GM19239 (cell line): Measurements from ENCODE around the gene PRDX5.
"Not testable (repeated sequence)": the region's sequence is repeated elsewhere in the genome, so short reads cannot be mapped to it uniquely, and the experiment has no call there.

Source experiments
- DNase-seq: peaks from one replicate; pipeline ENCODE4 v3.0.0; 2011; ENCODE audit warnings: low spot score; ENCODE audit not compliant: insufficient read length
- FAIRE-seq: peaks from 2 replicates; lab custom pipeline; 2011; peaks lifted over from hg19 to GRCh38; lab: Jason Lieb, UNC

Gene PRDX5

DNA sequence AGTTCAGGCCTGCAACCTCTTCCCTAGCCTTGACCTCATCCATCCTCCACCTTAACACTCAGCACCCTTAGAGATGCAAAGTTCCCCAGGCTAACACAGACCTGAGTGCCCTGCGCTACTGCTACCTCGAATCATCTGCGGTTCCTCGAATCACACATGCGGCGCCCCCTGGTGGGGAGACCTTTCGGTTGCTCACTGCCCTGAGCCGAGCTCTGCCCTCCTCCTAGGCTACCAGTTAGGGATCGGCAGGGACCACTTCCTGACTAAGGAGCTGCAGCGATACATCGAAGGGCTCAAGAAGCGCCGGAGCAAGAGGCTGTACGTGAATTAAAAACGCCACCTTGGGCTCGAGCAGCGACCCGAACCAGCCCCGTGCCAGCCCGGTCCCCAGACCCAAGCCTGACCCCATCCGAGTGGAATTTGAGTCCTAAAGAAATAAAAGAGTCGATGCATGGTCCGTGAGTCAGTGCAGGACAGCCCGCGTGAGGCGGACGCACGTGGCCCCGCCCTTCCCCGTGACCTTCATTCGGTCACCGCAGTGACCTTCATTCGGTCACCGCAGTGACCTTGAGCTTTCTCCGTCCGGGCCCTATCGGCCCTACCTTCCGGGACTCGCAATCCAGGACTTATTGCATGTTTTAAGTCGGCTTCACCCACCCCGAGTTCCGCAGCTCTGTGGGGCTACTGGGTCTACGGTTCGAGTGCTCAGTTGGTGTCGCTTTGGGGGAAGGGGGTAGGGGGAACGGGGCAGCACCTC lies 13.4 kb upstream of the PRDX5 start:
- FAIRE-seq (no peak), DNase-seq (peak; percentile 93)

DNA sequence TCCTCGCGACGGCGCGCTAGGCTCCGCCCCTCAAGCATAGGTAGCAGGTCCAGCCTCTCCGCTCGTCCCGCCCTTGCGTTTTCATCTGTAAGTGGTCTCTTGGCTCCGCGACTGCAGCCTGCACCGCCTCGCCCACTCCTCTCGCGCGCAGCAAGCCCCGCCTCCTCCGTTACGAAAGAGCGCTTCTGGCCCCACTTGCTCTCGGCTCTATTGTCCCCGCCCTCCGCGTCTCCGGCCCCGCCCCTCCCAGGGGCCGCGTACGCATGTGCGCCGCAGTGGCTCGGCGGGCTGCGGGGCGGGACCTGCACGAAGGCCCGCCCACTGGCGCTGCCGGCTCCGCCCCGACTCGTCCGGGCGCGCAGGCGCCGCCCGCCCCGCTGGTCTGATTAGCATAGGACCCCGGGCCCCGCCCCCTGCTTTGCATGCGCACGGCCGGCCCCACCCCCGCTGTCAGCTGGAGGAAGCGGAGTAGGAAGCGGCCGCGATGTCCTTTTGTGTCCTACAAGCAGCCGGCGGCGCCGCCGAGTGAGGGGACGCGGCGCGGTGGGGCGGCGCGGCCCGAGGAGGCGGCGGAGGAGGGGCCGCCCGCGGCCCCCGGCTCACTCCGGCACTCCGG lies 12.7 kb upstream of the PRDX5 start, which contains the start of gene ESRRA:
Gene ESRRA (plus strand): TSS at position 450 of the 616 bp plus-strand sequence. CDS start 1,656 bp downstream, outside the sequence.
- FAIRE-seq, result peak; percentile 96
- peak; percentile 97 for DNase-seq

DNA sequence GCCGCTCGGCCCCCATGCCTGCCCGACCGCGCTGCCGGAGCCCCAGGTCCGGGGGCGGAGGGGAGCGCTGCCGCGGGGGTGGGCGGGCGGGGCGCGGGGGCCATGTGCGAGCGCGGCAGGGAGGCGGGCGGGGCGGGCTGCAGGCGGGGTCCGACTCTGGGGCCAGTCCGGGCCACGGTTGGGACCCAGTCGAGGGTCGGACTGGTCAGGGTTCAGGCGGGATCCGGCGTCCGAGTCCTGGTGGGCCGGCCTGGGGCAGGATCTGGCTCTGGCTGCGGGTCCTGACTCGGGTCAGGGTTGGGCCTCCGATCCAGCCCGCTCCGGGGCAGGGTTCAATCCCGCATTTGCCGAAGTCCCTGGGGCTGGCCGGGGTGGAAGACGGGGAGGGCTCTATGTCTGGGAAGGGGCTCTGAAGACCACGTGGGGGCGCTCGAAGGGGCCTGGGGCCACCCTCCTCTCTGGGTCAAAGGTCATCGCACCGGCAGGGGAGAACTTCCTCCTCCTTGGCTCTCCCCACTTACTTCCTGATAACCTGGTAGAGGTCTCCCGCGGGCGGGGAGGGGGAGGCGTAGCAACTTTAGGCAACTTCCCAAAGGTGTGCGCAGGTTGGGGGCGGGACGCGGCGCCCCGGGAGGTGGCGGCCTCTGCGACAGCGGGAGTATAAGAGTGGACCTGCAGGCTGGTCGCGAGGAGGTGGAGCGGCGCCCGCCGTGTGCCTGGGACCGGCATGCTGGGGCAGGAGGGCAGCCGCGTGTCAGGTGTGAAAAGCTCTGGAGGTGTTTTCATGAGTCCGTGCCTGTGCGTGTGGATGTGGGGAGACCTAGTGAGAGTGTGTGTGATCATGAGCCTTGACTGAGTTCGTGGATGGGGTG lies 12.0 kb upstream of the PRDX5 start:
- DNase-seq, result no peak
- FAIRE-seq, result peak; percentile 88

DNA sequence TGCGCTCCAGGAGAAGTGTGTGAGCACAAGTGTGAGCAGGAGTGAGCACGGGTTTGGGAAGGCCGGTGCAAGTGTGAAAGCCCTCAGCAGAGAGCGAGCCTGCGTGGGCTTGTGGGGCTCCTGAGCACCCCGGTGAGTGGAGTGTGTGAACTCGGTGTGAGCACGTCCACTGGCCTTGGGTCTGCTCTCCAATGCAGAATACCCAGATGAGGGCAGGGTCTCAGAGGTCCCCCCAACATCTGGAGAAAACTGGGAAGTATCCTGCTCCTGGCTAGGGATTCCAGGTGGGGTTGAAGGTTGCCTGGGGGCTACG lies 11.4 kb upstream of the PRDX5 start:
- DNase-seq (no peak), FAIRE-seq (no peak)

DNA sequence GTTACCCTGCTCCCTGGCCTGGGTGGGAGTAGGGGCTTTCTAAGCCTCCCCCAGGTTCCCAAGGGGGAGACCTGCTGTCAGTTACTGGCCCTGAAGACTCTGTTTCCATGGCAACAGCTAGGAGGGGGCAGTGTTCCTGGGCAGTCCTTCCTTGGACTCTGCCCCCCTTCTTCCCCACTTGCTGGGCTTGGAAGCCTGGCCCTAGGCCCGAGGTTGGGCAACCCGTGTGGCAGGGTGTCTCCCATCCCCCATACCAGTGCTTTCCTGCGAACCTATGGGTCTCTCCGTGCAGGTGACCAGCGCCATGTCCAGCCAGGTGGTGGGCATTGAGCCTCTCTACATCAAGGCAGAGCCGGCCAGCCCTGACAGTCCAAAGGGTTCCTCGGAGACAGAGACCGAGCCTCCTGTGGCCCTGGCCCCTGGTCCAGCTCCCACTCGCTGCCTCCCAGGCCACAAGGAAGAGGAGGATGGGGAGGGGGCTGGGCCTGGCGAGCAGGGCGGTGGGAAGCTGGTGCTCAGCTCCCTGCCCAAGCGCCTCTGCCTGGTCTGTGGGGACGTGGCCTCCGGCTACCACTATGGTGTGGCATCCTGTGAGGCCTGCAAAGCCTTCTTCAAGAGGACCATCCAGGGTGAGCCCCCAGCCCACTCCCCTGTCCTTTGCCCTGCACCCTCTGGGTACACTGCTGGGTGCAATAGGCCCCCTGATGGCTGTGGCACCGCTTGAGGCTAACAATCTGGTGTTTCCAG lies 10.9 kb upstream of the PRDX5 start:
- DNase-seq (no peak), FAIRE-seq (no peak)

DNA sequence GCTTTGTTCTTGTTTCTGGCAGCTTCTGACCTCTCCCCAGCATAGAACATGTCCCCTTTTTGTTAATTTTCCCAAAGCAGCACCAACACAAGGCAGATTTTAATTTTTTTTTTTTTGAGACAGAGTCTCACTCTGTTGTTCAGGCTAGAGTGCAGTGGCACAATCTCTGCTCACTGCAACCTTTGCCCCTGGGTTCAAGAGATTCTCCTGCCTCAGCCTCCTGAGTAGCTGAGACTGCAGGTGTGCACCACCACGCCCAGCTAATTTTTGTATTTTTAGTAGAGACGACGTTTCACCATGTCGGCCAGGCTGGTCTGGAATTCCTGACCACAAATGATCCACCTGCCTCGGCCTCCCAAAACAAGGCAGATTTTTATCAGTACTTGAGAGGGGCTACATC lies 10.1 kb upstream of the PRDX5 start:
- DNase-seq, FAIRE-seq: not testable (repeated sequence)

DNA sequence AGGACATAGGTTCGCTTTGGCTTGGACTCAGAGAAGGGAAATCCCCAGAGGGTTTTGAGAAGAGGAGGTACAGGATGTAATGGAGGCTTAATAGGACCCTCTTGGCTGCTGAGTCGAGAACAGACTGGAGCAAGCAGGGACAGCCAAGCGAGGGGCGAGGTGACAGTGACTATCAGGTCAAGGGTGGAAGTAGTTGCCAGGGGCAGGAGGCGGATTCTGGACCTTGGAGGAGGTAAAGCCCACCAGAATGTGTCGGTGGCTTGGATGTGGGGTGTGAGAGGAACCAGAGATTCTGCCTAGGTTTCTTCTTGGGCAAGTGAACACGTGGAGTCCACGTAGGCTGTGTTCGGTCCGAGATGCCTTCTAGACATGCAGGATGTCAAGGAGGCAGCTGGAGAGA lies 5.0 kb upstream of the PRDX5 start:
- no peak for DNase-seq
- FAIRE-seq, result no peak

DNA sequence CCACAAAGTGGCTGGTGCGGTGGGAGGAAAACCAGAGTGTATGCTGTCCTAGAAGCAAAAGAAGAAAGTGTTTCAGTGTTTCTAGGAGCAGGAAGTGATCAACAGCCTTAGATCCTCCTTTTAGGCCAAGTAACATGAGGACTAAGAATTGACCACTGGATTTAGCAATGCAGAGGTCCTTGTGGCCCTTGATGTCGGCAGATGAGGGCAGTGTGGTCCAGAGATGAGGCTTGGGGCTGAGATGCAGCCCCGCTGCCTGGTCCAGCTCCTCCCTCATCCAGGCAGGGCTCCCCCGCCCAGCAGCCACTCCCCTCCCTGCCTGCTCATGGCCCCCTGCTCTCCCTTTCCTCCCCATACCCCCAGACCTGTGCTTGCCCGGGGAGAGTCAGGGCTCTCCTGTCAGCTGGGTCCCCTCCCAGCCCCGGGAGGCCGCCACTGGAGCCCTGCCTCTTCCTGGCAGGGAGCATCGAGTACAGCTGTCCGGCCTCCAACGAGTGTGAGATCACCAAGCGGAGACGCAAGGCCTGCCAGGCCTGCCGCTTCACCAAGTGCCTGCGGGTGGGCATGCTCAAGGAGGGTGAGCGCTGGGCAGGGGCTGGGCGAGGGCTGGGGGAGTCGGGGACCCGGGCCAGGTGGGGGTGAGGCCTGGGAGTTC lies 4.3 kb upstream of the PRDX5 start:
- FAIRE-seq (no peak), DNase-seq (no peak)

DNA sequence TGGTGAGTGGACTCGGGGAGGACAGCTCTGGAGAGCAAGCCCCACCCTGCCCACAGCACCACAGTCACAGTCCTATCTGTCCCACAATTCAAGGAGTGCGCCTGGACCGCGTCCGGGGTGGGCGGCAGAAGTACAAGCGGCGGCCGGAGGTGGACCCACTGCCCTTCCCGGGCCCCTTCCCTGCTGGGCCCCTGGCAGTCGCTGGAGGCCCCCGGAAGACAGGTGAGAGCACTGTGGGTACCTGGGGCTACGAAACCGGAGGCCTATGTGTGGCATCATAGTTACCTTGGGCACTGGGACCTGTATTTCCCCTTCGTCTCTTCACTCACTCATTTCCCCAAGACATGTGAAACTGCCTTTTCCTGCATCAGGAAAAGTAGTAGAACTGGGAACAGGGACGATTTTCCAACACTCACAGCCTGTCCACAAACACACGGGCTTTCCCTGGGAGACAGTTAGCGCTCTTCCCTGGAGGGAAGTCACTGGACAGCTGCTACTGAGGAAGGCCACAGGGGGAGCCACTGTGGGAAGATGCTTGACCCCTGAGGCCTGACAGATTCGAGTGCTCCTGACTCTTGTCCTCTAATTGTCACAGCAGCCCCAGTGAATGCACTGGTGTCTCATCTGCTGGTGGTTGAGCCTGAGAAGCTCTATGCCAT lies 3.6 kb upstream of the PRDX5 start:
- FAIRE-seq (no peak), DNase-seq (no peak)

DNA sequence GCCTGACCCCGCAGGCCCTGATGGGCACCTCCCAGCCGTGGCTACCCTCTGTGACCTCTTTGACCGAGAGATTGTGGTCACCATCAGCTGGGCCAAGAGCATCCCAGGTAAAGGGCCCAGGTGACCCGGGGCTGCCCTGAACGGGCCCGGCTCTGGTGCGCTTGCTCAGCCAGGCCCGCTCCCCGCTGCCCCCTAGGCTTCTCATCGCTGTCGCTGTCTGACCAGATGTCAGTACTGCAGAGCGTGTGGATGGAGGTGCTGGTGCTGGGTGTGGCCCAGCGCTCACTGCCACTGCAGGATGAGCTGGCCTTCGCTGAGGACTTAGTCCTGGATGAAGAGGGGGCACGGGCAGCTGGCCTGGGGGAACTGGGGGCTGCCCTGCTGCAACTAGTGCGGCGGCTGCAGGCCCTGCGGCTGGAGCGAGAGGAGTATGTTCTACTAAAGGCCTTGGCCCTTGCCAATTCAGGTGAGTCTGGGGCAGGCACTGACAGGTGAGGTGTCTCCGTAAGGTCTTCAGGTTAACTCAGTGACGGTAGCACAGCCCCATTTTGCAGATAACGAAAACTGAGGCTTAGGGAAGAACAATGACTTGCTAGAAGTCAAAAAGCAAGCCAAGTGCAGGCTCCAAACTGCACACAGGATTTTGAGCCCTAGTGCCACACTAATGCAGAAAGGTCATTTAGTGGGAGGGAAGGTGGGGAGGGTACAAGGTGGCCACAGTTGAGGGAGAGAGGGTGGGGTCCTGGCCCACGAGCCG lies 2.9 kb upstream of the PRDX5 start:
- FAIRE-seq (no peak), DNase-seq (no peak)

DNA sequence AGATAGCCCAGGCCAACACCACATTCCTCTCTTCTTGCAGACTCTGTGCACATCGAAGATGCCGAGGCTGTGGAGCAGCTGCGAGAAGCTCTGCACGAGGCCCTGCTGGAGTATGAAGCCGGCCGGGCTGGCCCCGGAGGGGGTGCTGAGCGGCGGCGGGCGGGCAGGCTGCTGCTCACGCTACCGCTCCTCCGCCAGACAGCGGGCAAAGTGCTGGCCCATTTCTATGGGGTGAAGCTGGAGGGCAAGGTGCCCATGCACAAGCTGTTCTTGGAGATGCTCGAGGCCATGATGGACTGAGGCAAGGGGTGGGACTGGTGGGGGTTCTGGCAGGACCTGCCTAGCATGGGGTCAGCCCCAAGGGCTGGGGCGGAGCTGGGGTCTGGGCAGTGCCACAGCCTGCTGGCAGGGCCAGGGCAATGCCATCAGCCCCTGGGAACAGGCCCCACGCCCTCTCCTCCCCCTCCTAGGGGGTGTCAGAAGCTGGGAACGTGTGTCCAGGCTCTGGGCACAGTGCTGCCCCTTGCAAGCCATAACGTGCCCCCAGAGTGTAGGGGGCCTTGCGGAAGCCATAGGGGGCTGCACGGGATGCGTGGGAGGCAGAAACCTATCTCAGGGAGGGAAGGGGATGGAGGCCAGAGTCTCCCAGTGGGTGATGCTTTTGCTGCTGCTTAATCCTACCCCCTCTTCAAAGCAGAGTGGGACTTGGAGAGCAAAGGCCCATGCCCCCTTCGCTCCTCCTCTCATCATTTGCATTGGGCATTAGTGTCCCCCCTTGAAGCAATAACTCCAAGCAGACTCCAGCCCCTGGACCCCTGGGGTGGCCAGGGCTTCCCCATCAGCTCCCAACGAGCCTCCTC lies 2.0 kb upstream of the PRDX5 start:
- FAIRE-seq, DNase-seq: not testable (repeated sequence)

DNA sequence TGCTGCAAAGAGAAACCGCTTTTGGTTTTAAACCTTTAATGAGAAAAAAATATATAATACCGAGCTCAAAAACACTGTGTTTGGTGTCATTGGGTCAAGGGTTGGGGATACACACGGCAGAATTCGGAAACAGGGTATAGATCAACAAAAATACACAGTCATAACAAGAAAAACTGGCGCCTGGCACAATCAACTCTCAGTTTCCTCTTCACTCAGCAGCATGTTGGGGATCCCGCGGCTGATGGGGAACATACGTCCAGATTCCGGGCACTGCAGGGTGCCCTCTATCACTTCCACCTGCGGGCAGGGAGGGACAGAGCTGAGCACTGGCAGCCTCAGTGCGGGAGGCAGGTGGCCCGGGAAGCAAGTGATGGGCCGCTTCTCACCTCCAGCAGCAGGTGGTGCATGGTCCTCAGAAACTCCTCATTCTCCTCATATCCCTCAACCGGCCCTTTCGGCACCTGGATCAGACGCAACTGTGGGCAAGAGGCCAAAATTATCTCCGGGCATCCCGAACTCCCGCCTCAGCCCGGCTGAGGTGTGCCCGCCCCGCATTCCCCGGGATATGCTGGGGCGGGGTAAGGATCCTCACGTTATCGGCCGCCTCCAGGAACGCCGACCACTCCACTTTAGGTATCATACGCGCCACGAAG lies 1.1 kb upstream of the PRDX5 start:
- FAIRE-seq (peak; percentile 54), DNase-seq (no peak)

DNA sequence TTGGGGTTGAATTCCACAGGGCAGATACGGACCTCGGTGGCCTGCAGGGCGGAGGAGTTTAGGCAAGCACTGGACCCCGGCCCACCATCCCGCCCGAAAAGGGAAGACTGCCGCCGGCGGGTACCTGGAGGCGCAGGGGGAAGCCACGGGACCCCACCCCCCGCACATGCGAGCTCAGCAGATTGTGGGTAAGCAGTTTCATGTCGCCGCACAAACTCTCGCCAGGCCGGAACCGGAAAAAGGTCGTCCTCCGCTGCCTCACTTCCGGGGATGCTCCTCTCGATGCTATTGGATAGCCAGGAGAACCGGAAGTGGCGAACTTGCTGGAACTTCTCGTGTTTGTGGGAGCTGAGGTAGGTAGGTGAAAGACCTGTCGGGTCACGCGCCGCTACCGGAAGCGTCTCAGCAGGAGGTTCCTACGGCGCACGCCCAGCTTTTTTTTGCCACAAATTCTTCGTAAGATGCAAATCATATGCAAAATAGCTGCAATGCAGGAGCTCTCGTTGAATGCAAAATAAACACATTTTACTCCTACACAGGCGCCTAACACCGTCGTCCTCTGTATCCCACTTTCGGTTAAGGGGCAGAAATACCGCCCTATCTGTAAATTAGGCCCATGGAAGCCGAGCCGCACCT lies 478 bp upstream of the PRDX5 start, which contains the start of gene TRMT112:
Gene TRMT112 (minus strand): TSS at position 235 of the 636 bp plus-strand sequence. CDS start 33 bp downstream, at position 202.
- DNase-seq (peak; percentile 98), FAIRE-seq (peak; percentile 100)

DNA sequence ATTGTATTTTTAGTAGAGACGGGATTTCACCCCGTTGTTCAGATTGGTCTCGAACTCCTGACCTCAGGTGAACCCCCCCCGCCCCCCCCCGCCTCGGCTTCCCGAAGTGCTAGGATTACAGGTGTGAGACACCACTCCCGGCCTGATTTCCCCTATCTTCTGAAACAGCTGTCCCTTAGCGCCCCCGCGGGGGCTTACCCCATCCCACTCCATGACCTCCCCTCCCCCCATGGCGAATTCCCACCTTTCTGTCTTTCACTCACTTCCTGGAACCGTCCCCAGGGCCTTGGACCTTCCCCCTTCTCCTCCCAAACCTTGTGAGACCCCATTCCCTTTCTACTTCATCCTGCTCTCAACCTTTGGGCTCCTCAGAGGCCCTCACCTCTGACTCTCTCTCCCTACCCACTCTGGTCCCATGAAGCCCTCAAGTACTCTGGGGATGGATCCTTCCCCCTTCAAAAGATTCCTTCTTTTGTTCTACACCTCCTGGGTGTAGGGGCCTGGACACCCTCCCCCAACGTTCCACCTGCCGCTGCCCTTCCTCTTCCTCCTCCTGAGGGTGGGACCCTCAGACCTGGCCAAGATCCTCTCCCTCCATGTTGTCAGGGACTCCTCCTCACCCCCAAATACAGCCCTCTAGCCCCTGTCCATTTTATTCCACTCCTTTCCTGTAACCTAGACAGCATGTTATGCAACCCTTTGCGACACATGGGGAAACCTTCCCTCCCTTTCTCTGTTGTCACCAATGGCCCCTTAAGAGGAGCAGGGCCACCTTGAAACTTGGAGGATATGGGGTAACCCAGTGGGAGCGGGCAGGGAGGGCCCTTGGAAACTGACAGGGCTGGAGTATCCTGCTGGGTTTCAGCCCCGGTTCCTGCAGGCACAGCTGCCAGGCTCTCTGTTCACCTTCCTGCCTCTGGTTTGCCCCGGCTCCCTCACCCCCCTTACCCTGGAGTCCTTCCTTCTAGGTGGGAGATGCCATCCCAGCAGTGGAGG lies 1.1 kb downstream of the PRDX5 start:
- no peak for DNase-seq
- peak; percentile 52 for FAIRE-seq

DNA sequence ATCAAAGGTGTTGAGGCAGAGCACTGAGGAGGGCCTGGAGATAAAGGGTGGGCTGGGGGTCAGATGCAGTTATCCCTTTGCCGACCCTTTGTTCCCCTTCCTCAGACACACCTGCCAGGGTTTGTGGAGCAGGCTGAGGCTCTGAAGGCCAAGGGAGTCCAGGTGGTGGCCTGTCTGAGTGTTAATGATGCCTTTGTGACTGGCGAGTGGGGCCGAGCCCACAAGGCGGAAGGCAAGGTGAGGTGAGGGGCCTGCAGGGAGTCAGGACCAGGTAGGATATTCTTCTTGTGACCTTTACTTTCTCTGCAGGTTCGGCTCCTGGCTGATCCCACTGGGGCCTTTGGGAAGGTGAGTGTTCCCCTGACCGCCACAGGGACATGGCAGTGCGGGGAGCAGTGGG lies 2.6 kb downstream of the PRDX5 start:
- FAIRE-seq (no peak), DNase-seq (no peak)
